Stimulated activated CD8-positive, alpha-beta memory T cell treated with anti-CD3 and anti-CD28 coated beads, Interleukin-7, amount 100 ng/mL, for 1 hour (primary cell): ENCODE results near the gene TMEM222.
"Not testable (repeated sequence)": the region's sequence is repeated elsewhere in the genome, so short reads cannot be mapped to it uniquely, and the experiment has no call there.

Experiments
- DNase-seq, 2 donors: peaks; one replicate each; pipeline ENCODE4 v3.0.0-alpha.2; 2020; ENCODE audit warnings: low read depth in 2 of 2

Gene TMEM222

DNA sequence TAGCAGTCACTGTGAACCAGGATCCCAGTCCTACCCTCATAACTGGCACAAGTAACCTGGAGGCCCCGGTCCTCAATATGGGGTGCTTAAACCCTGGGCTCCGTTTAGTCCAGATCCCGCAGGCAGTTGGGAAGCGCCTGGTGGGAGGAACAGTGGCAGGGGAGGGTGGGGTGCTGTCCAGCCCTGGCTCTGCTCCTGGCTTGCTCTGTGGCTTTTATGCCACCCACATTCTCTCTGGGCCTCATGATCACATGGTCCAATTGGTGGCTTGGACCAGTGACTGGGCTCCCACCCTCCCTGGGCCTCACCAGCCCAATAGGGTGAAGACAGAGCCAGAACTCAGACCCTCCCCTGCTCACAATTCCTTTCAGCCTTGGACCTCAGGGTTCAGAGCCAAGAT is 58.3 kb downstream of the TMEM222 start:
- no peak for DNase-seq

DNA sequence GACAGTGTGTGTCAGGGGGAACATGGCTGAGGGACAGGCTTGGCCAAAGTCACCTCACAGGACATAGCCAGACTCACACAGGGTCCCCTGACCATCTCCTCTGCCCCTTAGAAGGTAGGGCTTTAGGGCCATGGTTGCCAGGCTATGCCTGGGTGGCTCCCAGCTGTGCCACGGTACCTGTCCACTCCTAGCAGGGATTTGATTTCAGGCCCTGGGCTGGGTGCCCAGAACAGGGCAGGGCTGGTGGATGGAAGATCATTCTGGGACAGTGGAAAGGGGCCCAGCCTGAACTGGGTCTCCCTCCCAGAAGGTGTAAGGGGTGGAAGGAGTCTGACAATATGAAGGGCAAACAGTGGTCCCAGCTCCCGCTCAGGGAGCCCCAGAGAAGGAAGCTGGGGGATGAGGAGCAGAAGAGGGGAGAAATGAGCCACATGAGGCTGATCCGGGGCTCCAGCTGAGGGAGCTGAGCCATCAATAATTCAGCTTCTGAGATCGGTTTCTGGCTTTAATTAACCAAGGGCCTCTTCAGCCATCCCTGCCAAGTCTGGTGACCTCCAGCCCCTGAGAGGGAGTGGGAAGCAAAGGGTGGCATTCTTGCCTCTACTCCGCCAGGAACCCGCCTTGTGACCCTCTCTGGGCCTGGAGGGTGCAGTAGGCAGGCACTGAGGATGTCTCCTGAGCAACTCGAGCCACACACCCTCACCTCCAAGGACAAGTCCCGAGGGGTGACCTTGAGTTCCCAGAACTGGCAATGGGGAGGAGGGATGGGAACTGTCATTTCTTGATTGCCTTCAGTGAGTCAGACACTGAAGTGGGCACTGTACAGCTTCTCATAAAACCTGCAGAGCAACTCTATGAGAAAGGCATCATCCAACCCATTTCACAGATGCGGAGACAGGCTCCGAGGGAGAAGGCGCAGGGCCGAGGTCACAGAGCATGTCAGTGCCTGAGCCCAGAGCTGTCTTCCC is 59.1 kb downstream of the TMEM222 start:
- DNase-seq: no peak

- DNase-seq: no peak
These were observed 60.2 kb downstream of the TMEM222 start for GRCh38 chr1:27381969-27382762.

GRCh38 chr1:27383039-27383605 is 61.2 kb downstream of the TMEM222 start, which contains the start of gene CD164L2:
CD164L2 (minus strand) TSS chr1:27383333; CDS start chr1:27383239, 94 bp downstream.
- no peak for DNase-seq

GRCh38 chr1:27383661-27384060 is 61.7 kb downstream of the TMEM222 start:
- no peak for DNase-seq

GRCh38 chr1:27384797-27385196 is 62.8 kb downstream of the TMEM222 start:
- DNase-seq: not testable (repeated sequence)
